Thoracic aorta (tissue), 2 donors: ENCODE measurements around the gene TFF3. TPM values are rescaled to one million over a fixed set of nuclear protein-coding genes. Genes with fewer than 3 reads are reported as not detected.

Experiments
- ATAC-seq: fragments of 150-250 bp; one replicate; pipeline ENCODE4 v1.8.0; 2017; ENCODE audit warnings: low read depth; ENCODE audit not compliant: insufficient number of reproducible peaks, low FRiP score
- DNase-seq: peaks from one replicate; pipeline ENCODE4 v3.0.0-alpha.2; 2020; ENCODE audit warnings: low spot score
- H3K27ac ChIP-seq, 2 donors: fragments of 200-600 bp; sonication (generic); 1 replicate in 1 of 2; 2 replicates in 1 of 2; pipeline ENCODE4 v1.5.1; 2016; ENCODE audit warnings: mild to moderate bottlenecking in 2 of 2, moderate library complexity in 2 of 2
- H3K27me3 ChIP-seq: fragments of 200-600 bp; sonication (generic); replicated peaks from 2 replicates; pipeline ENCODE4 v1.6.0; 2016; ENCODE audit warnings: mild to moderate bottlenecking; ENCODE audit not compliant: insufficient read depth
- H3K36me3 ChIP-seq: fragments of 200-600 bp; sonication (generic); one replicate; pipeline ENCODE4 v1.5.1; 2016
- H3K4me1 ChIP-seq, 2 donors: fragments of 200-600 bp; sonication (generic); 1 replicate in 1 of 2; 2 replicates in 1 of 2; pipeline versions ENCODE4 v1.5.1 to v1.6.0; 2016; ENCODE audit warnings: low read depth in 2 of 2, mild to moderate bottlenecking in 1 of 2; ENCODE audit not compliant: control insufficient read depth in 1 of 2
- H3K4me3 ChIP-seq: fragments of 200-600 bp; sonication (generic); 2 replicates; pipeline ENCODE4 v1.5.1; 2016; ENCODE audit warnings: mild to moderate bottlenecking
- H3K9me3 ChIP-seq: fragments of 200-600 bp; sonication (generic); 2 replicates; pipeline ENCODE4 v1.5.1; 2016
- total RNA-seq, 2 donors: library from RNA; depleted of rRNA; stranded (reverse); fragments of >200 nt; gene quantifications; one replicate each; pipeline versions ENCODE4 v1.1.0 to v1.2.3, GENCODE V29; 2016
- TF ChIP-seq, protein P1 (sequence below): fragments of 200-600 bp; sonication (generic); IDR thresholded peaks from one replicate; pipeline ENCODE4 v1.5.1; 2019; ENCODE audit warnings: antibody characterized with exemption

TFF3 gene, protein sequence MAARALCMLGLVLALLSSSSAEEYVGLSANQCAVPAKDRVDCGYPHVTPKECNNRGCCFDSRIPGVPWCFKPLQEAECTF
- 1 to 10 TPM in 1 of 2 donors, not detected in 1; 3.2 TPM for total RNA-seq

DNA sequence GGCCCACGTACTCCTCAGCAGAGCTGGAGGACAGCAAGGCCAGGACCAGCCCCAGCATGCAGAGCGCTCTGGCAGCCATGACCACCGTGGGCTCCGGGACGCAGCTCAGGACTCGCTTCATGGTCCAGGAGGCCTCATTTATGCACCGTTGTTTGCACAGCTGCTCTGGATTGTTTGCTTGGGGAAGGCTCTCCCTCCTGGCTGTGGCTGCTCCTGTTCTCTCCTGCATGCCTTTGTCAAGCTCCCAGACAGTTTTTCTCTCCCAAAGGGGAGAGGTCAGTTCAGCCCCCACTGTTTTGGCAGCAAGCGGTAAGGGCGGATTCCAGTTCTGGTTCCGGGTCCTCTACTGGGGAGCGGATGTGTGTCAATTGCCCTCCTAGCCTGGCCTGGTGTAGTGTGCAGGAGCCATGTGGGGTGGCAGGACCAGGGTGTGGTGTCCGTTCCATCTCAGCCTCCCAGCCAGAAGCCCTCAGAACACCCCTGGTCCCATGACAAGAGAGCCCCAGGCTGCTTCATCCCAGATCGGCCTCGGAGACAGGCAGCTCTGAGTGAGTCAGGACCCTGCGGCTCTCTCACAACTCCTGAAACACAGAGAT lies at the start of gene TFF3:
TFF3 (minus strand) TSS at position 114 of the 596 bp plus-strand sequence; CDS start at position 79, 35 bp downstream.
- H3K9me3 ChIP-seq: no peaks in the 10 kb centered on the region
- no peaks in the 10 kb centered on the region for H3K4me1 ChIP-seq
- ATAC-seq (no peak), DNase-seq (no peak)
- TF ChIP-seq, protein P1, sequence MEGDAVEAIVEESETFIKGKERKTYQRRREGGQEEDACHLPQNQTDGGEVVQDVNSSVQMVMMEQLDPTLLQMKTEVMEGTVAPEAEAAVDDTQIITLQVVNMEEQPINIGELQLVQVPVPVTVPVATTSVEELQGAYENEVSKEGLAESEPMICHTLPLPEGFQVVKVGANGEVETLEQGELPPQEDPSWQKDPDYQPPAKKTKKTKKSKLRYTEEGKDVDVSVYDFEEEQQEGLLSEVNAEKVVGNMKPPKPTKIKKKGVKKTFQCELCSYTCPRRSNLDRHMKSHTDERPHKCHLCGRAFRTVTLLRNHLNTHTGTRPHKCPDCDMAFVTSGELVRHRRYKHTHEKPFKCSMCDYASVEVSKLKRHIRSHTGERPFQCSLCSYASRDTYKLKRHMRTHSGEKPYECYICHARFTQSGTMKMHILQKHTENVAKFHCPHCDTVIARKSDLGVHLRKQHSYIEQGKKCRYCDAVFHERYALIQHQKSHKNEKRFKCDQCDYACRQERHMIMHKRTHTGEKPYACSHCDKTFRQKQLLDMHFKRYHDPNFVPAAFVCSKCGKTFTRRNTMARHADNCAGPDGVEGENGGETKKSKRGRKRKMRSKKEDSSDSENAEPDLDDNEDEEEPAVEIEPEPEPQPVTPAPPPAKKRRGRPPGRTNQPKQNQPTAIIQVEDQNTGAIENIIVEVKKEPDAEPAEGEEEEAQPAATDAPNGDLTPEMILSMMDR: no peak
- no peaks in the 10 kb centered on the region for H3K36me3 ChIP-seq
- H3K4me3 ChIP-seq: no peak within 1 kb of the TSS
- no peak within 1 kb of the TSS for H3K27ac ChIP-seq
- H3K27me3 ChIP-seq: no peaks in the 10 kb centered on the region

DNA sequence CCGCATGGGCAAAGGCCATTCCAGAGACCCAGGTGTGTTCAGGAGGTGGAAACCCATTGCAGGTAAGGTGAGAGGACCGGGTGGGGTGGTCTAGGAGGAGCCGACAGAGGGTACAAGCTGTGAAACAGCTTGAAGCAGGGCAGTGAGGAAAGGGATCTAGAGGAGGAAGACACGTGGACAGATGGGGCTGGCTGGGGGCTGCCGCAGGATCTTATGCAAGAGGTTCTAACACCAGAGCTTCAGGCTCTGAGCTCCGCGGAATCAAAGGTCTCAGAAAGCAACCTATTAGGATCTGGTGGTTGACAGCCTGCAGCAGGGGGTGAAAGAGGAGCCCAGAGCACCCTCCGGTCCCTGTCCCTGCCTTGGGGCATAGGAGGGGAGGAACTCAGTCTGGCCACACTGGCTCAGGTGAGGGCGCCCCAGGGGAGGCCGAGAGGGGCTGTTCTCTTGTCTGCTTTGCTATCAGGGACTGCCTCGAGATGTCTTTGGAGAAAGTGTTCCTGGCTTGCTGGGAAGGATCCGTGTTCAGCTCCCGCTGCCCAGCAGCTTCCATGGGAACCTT lies 49.2 kb upstream of the TFF3 start:
- H3K4me3 ChIP-seq: no peak overlapping the region
- no peak for DNase-seq
- H3K27me3 ChIP-seq: no peaks in the 10 kb centered on the region
- H3K27ac ChIP-seq: no peak overlapping the region
- no peaks in the 10 kb centered on the region for H3K4me1 ChIP-seq
- TF ChIP-seq, protein P1: no peak
- H3K9me3 ChIP-seq: no peaks in the 10 kb centered on the region
- no peak for ATAC-seq
- H3K36me3 ChIP-seq: no peaks in the 10 kb centered on the region

DNA sequence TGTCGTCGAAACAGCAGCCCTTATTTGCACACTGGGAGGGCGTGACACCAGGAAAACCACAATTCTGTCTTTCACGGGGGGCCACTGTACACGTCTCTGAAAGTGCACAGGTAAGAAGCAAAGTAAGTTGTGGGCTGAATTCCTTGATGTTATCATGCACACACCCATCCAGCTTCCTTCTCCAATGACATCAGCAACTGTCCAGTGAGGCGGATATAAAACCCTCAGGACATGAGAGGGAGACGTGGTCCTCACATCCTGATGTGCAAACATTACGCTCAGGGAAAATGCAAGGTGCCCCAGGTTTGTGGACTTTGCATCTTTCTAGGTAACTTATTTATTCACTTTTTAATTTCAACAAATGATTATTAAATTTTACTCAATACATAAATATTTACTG lies 48.1 kb upstream of the TFF3 start:
- Histone ChIP-seq H3K27me3 (no peaks in the 10 kb centered on the region), H3K4me3 (no peak overlapping the region)
- TF ChIP-seq, protein P1: no peak

DNA sequence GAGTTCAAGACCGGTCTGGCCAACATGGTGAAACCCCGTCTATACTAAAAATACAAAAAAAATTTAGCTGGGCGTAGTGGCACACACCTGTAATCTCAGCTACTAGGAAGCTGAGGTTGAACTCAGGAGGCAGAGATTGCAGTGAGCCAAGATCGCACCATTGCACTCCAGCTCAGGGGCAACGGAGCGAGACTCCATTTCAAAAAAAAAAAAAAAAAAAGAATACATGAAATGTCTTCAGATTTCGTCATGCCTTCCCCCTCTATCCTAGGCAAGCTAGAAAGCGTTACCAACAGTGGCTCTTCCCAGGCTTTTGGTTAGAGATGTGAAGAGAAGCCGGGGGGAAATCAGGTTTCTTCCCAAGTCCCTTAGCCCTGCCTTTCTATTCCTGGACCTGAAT lies 47.5 kb upstream of the TFF3 start:
- TF ChIP-seq, protein P1: no peak
- no peaks in the 10 kb centered on the region for H3K36me3 ChIP-seq
- no peaks in the 10 kb centered on the region for H3K27me3 ChIP-seq
- ATAC-seq (no peak), DNase-seq (no peak)
- H3K9me3 ChIP-seq: no peaks in the 10 kb centered on the region
- no peak overlapping the region for H3K4me3 ChIP-seq
- no peak overlapping the region for H3K27ac ChIP-seq
- H3K4me1 ChIP-seq: no peaks in the 10 kb centered on the region

More for the DNA sequence above, 48.1 kb upstream of the TFF3 start:
- Histone ChIP-seq H3K9me3 (no peaks in the 10 kb centered on the region), H3K4me1 (no peaks in the 10 kb centered on the region), H3K27ac (no peak overlapping the region), H3K36me3 (no peaks in the 10 kb centered on the region)
- no peak for DNase-seq
- no peak for ATAC-seq

DNA sequence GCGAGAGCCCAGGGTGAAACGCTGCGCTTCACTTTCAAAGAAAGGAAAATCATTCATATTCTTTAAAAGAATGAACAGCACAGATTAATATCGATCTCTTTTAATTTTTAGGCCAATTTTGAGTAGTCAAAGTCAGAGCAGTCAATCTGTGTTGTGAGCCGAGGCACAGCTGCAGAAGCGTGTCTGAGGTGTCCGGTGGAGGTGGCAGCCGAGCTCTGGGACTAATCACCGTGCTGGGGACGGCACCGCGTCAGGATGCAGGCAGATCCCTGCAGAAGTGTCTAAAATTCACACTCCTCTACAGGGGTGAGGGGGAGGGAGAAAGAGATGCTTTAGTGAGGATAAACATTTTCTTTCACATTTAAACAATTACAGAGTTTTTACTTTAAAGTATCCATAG lies 47.0 kb upstream of the TFF3 start:
- no peak for ATAC-seq
- TF ChIP-seq, protein P1: no peak
- no peaks in the 10 kb centered on the region for H3K4me1 ChIP-seq
- H3K9me3 ChIP-seq: no peaks in the 10 kb centered on the region
- no peak overlapping the region for H3K27ac ChIP-seq
- no peak for DNase-seq
- H3K4me3 ChIP-seq: no peak overlapping the region
- H3K36me3 ChIP-seq: no peaks in the 10 kb centered on the region
- no peaks in the 10 kb centered on the region for H3K27me3 ChIP-seq
